ENCODE results near the gene SH3PXD2B. TPM values are rescaled to one million over a fixed set of nuclear protein-coding genes. Genes with fewer than 3 reads are reported as not detected.
"Not testable (repeated sequence)": the region's sequence is repeated elsewhere in the genome, so short reads cannot be mapped to it uniquely, and the experiment has no call there.

SH3PXD2B gene
- total and polyA plus RNA-seq, 11 donors, result 1.1 to 22.7 (median 6.9) TPM

- no peaks in the 10 kb centered on the region for H3K27me3 ChIP-seq
- intact Hi-C loops (cut with DNase I), result no loop called here
- H3K9me3 ChIP-seq, result no peaks in the 10 kb centered on the region
- no peak overlapping the region for H3K4me3 ChIP-seq
- DNase-seq (no peak), ATAC-seq (no peak)
- H3K27ac ChIP-seq, result no peak overlapping the region
- TF ChIP-seq CTCF (IDR thresholded peaks at IDR 0.05), result no peak
- TF ChIP-seq POLR2A (IDR thresholded peaks at IDR 0.05), result no peak
- H3K4me1 ChIP-seq, result peaks cover 0 to 14% (median 0%) of the 10 kb centered on the region in 12 donors
- 95 to 100% (median 96%) methylated on average over 3 of the region's 3 CpGs for WGBS, 4 donors
- H3K36me3 ChIP-seq, result peaks cover 0 to 87% (median 34%) of the 10 kb centered on the region in 9 donors
Observed at GRCh38 chr5:172351240-172351778, 103.0 kb downstream of the SH3PXD2B start.

GRCh38 chr5:172350212-172351181, 103.8 kb downstream of the SH3PXD2B start:
- H3K4me1 ChIP-seq, result peaks cover 0 to 10% (median 0%) of the 10 kb centered on the region in 12 donors
- intact Hi-C loops (cut with DNase I), result no loop called here
- ATAC-seq, result no peak
- no peak for TF ChIP-seq POLR2A (IDR thresholded peaks at IDR 0.05)
- no peak for TF ChIP-seq CTCF (IDR thresholded peaks at IDR 0.05)
- 93 to 98% (median 95%) methylated on average over 25 to 26 of the region's 26 CpGs for WGBS, 4 donors
- H3K4me3 ChIP-seq, result no peak overlapping the region
- no peaks in the 10 kb centered on the region for H3K27me3 ChIP-seq
- no peak for DNase-seq
- peaks cover 0 to 88% (median 34%) of the 10 kb centered on the region in 9 donors for H3K36me3 ChIP-seq
- no peak overlapping the region for H3K27ac ChIP-seq
- H3K9me3 ChIP-seq, result no peaks in the 10 kb centered on the region

- intact Hi-C loops (cut with DNase I); H3K4me1 ChIP-seq; H3K27ac ChIP-seq; DNase-seq; H3K27me3 ChIP-seq; H3K9me3 ChIP-seq; ATAC-seq; H3K4me3 ChIP-seq: not testable (repeated sequence)
- WGBS, 4 donors, result 90 to 93% (median 90%) methylated on average over 5 of the region's 5 CpGs
- peaks cover 0 to 78% (median 33%) of the 10 kb centered on the region in 9 donors for H3K36me3 ChIP-seq
Observed at GRCh38 chr5:172348733-172349132, 105.6 kb downstream of the SH3PXD2B start.

GRCh38 chr5:172348084-172348483, 106.2 kb downstream of the SH3PXD2B start:
- no peak for ATAC-seq
- Histone ChIP-seq H3K4me3 (no peak overlapping the region), H3K36me3 (peaks cover 0 to 75% (median 33%) of the 10 kb centered on the region in 9 donors), H3K27me3 (no peaks in the 10 kb centered on the region), H3K27ac (no peak overlapping the region), H3K4me1 (peaks cover 0 to 6% (median 0%) of the 10 kb centered on the region in 12 donors), H3K9me3 (no peaks in the 10 kb centered on the region)
- intact Hi-C loops (cut with DNase I), result no loop called here
- no peak for DNase-seq
- 92 to 96% (median 93%) methylated on average over 5 of the region's 5 CpGs for WGBS, 4 donors
- TF ChIP-seq CTCF (IDR thresholded peaks at IDR 0.05) (no peak), POLR2A (IDR thresholded peaks at IDR 0.05) (no peak)
